Erythroblast (primary cell): ENCODE data around the gene DROSHA.

Source experiments
- GATA1 ChIP-seq: IDR thresholded peaks from 2 replicates; pipeline ENCODE4 v1.6.1; 2011; ENCODE audit warnings: low read depth, mild to moderate bottlenecking, control low read depth, low read length, moderate library complexity
- POLR2A ChIP-seq: IDR thresholded peaks from 2 replicates; pipeline ENCODE4 v1.6.1; 2011; ENCODE audit warnings: mild to moderate bottlenecking, low read length

DNA sequence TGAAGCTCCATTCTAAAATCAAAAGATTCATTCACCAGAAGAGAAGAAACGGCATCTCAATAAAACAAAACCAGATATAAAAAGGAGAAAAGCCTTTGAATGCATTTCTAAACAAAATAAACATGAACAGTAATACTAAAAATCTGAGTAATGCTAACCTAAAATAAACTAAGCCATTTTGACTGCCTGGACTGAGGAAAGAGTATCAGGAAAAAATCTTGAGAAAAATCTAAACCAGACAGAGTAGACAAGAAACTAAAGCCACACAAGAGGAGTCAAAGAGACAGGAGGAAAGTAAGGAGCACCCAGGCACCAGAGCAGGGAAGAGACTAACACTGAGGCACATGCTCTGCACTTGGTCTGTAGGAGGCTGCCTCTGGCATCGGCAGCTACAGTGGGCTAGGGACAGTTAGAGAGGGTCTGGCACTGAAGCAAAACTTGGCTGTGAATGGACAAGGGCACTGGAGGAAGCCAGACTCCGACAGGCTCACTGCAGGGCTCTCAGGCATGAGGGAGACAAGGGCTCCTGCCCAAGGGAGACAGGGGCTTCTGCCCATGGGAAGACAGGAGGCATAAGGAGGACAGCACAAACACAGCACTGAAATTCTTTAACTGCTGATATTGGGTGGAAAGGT is 50.2 kb downstream of the DROSHA start:
- TF ChIP-seq POLR2A (no peak), GATA1 (no peak)
